IPS-20b (cell line): Measurements from ENCODE around the gene CDK15.
"Not testable (repeated sequence)": the region's sequence is repeated elsewhere in the genome, so short reads cannot be mapped to it uniquely, and the experiment has no call there.

ENCODE experiments used
- H3K27ac ChIP-seq: one replicate; pipeline ENCODE4 v1.5.1; 2013; ENCODE audit warnings: low read length
- H3K27me3 ChIP-seq: 2 replicates; pipeline ENCODE4 v1.6.1; 2013; ENCODE audit warnings: mild to moderate bottlenecking, low read length, inconsistent platforms; ENCODE audit not compliant: insufficient read depth
- H3K36me3 ChIP-seq: 2 replicates; pipeline ENCODE4 v1.6.1; 2013; ENCODE audit warnings: low read depth, mild to moderate bottlenecking, inconsistent platforms, low read length, moderate library complexity; ENCODE audit not compliant: insufficient read depth
- H3K4me1 ChIP-seq: 2 replicates; pipeline ENCODE4 v1.6.1; 2013; ENCODE audit warnings: mild to moderate bottlenecking, control low read depth, inconsistent platforms, low read length, moderate library complexity; ENCODE audit not compliant: insufficient read depth
- H3K4me3 ChIP-seq: 2 replicates; pipeline ENCODE4 v1.5.1; 2013; ENCODE audit warnings: mild to moderate bottlenecking, low read length, inconsistent platforms
- H3K9ac ChIP-seq: 2 replicates; pipeline ENCODE4 v1.6.1; 2013; ENCODE audit warnings: low read depth, mild to moderate bottlenecking, inconsistent platforms, low read length, moderate library complexity
- H3K9me3 ChIP-seq: 2 replicates; pipeline ENCODE4 v1.6.1; 2013; ENCODE audit warnings: mild to moderate bottlenecking, low read depth, low read length, inconsistent platforms; ENCODE audit not compliant: insufficient read depth

The CDK15 gene

DNA sequence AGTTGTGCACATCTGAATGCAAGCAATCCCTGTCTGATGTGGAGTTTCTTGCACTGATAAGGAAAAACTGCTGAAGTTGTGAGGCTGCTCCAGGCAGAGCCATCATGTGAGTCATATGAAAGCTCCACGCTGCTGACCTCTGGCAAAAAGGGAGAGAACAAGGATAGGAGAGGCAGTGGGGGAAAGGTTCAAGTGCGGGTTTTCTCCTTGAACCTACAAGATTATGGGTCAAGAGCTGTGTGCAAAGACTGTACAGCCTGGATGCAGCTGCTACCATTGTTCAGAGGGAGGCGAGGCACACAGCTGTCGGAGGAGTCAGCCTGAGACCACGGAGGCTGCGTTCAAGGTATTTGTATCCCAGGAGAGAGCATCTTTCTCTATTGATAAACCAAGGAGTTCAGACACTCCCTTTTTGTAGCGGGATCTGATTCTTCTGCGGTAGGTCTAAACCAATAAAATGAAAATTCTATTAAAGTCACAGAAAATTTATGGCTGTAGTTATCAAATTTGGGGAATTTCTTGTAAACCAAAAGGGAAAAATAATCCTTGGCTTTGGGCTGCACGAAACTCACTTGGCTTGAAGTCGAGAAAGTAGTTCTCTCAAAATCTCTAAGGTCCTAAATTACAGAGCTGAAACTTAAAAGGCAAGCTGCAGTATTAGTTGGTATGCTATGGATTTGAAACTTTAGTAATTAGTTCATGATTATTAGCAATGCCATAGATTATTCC is at the start of gene CDK15:
CDK15 (plus strand) TSS at position 96 of the 729 bp plus-strand sequence; CDS start at position 224, 128 bp downstream.
- no peaks in the 10 kb centered on the region for H3K36me3 ChIP-seq
- H3K27me3 ChIP-seq = peaks cover 23% of the 10 kb centered on the region
- H3K27ac ChIP-seq = no peak within 1 kb of the TSS
- peaks cover 10% of the 10 kb centered on the region; the same call in 1 of the 2 replicates for H3K4me1 ChIP-seq
- no peak within 1 kb of the TSS for H3K9ac ChIP-seq
- no peaks in the 10 kb centered on the region for H3K9me3 ChIP-seq
- H3K4me3 ChIP-seq = no peak within 1 kb of the TSS

DNA sequence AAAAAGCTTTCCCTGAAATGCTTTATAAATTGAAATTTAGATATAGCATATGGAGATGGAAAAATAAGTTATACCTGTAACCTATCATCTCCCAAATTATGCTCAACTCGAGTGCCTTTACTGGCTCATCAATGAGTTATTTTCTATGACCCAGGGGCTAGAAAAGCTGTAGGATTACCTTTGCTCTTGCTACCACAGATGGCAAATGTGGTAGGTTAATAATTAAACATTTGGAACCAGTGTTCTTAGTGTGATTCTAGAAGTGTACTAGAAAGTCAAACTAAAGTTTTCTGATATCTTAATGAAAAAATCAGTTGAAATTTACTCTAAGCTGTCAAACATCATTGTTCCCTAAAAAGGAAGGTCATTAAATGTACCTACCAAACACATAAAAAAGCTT is 48.1 kb upstream of the CDK15 start:
- Histone ChIP-seq H3K4me3 (no peak overlapping the region), H3K36me3 (peaks cover 58% of the 10 kb centered on the region), H3K27me3 (no peaks in the 10 kb centered on the region), H3K27ac (no peak overlapping the region), H3K9ac (no peak overlapping the region), H3K9me3 (no peaks in the 10 kb centered on the region), H3K4me1 (no peaks in the 10 kb centered on the region)

DNA sequence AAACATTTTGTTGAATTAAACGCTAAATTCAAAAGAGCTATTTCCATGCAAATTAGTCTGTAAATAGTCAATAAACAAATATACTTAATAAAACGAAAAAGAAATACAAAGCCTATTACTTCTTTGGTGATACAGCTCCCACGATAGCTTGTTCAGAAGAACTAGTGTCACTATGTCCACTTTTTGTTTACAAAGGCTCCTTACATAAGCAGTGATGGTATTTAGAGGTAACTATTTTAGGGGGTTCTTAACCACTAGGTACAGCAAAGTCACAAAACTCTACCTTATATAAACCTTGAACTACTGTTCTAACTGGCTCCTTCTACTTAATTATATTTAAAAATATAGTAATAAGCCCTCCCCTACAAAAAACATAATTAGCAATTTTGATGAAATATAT is 47.5 kb upstream of the CDK15 start:
- H3K4me3 ChIP-seq = no peak overlapping the region
- H3K9ac ChIP-seq = no peak overlapping the region
- H3K9me3 ChIP-seq = no peaks in the 10 kb centered on the region
- no peak overlapping the region for H3K27ac ChIP-seq
- H3K27me3 ChIP-seq = no peaks in the 10 kb centered on the region
- no peaks in the 10 kb centered on the region for H3K4me1 ChIP-seq
- H3K36me3 ChIP-seq = peaks cover 60% of the 10 kb centered on the region

DNA sequence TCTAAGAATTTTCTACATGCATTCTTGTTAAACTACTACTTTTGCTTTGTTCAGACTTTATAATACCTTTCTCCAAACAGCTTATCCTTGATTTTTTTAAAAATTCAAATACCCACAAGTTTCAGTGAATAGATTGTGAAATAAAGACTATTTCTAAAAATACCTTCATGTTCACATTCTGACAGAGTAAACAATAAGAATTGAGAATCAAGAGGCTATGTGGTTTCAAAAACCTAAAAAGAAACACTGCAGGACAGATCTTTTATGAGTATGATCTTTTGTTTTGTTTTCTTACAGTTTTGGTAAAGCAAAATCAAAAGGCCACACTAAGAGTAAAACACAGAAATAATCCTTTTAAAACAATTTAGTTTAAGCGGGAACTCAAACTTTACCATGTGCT is 46.8 kb upstream of the CDK15 start:
- Histone ChIP-seq H3K27me3 (no peaks in the 10 kb centered on the region), H3K9ac (no peak overlapping the region), H3K36me3 (peaks cover 57% of the 10 kb centered on the region)

DNA sequence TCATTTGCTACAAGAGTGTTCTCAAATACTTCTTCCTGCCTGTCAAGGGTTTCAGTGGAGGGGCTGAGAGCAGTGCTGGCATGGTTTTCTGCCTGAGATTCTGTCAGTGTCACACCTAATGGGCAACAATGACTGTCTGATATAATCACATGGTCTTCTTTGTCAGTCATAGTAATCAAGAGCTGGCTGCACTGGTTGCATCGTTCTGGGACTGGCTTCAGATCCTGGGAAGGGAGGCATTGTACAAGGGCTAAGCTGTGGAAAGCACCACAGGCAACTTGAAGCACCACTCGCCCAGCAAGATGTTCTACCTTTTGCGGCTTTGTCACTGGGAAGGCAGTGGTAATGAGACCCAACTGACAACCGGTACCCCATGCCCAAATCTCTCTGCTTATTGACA is 45.2 kb upstream of the CDK15 start:
- Histone ChIP-seq H3K9ac (no peak overlapping the region), H3K4me1 (no peaks in the 10 kb centered on the region), H3K27me3 (no peaks in the 10 kb centered on the region), H3K36me3 (peaks cover 63% of the 10 kb centered on the region), H3K27ac (no peak overlapping the region), H3K9me3 (no peaks in the 10 kb centered on the region), H3K4me3 (no peak overlapping the region)

More for the DNA sequence above, 46.8 kb upstream of the CDK15 start:
- Histone ChIP-seq H3K4me3 (no peak overlapping the region), H3K9me3 (no peaks in the 10 kb centered on the region), H3K4me1 (no peaks in the 10 kb centered on the region), H3K27ac (no peak overlapping the region)

DNA sequence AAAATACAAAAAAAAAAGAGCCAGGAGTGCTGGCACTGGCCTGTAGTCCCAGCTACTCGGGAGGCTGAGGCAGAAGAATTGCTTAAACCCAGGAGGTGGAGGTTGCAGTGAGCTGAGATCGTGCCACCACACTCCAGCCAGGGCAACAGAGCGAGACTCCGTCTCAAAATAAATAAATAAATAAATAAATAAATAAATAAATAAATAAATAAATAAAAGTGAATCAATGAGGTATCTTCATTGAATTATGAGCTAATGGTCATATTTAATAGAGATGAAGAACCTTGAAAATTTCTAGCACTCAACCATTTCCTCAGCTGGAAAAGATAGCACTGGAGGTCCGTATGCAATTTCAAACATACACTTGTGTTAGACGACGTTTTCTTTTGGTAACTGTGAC is 41.9 kb upstream of the CDK15 start:
- H3K9me3 ChIP-seq, H3K4me1 ChIP-seq, H3K27me3 ChIP-seq, H3K27ac ChIP-seq, H3K9ac ChIP-seq, H3K4me3 ChIP-seq: not testable (repeated sequence)
- H3K36me3 ChIP-seq = peaks cover 47% of the 10 kb centered on the region

DNA sequence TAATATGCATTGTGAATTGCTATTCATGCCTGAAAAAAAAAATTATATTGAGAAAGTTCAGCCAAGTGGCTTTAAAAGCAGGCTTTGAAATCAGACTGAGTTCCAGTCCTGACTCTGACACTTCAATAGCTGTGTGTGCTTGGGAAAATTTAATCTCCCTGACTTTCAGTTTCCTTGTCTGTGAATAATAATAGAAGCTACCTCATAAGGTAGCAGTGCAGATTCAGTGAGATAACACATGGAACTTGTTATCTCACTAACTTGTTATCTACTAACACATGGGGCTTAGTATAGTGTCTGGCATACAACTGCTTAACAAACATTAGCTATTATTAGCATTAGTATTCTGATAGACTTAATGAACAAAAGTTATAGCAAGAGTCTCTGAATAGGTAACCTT is 40.5 kb upstream of the CDK15 start:
- Histone ChIP-seq H3K4me1 (no peaks in the 10 kb centered on the region; the same call in 1 of the 2 replicates), H3K27me3 (no peaks in the 10 kb centered on the region), H3K9me3 (no peaks in the 10 kb centered on the region), H3K36me3 (peaks cover 33% of the 10 kb centered on the region), H3K4me3 (no peak overlapping the region), H3K9ac (no peak overlapping the region), H3K27ac (no peak overlapping the region)

DNA sequence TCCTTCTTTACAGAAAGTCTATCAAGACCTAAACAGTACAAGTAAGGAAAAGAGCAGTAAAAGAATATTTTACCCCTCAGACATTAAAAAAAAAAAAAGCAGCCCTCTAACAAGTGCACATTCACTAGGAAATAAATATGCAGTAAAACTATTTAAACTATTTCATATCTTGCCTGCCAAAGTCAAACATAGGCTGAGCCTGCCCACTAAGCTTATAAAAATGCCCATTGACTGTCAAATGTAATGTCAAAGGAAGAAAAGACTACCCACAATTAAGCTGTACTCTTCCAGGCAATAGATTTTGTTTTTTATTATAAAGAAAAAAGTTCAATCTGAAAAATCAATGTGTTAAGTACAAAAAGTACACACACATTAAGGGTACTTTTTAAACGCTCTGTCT is 37.4 kb upstream of the CDK15 start:
- Histone ChIP-seq H3K36me3 (peaks cover 17% of the 10 kb centered on the region; the same call in 1 of the 2 replicates), H3K4me1 (peaks cover 13% of the 10 kb centered on the region), H3K27me3 (no peaks in the 10 kb centered on the region), H3K4me3 (no peak overlapping the region), H3K9me3 (no peaks in the 10 kb centered on the region), H3K9ac (no peak overlapping the region), H3K27ac (no peak overlapping the region)

DNA sequence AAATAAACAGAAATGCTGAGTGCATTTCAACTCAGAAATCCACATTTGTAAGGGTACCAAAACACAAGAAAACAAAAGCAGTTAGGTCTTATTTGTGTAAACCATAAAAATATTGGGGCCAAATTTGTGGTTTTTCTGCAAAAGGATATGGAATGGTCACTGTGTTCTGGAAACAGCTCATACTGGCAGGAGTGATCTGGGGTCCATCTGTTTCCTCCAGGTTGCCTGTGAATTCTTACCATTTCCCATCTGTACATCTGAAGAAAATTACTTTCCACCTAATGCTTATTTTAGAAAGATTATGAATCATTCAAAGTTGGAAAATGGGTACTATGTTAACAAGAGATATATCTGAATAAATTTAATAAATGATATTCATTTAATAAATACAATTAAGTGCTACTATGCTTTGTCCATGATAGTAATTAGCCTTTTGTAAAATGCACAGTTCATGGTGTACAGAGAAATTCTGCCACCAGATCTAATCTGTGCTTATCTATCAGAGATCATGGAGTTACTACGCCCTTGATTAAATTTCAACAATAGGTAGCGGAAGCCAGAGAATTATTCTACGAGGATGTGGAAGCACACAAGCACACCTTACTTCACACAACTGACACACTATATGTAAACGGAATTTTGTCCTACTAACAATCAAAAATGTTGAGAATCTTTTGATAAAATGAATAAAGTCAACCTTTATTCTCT is 36.5 kb upstream of the CDK15 start:
- Histone ChIP-seq H3K9me3 (no peaks in the 10 kb centered on the region), H3K27me3 (no peaks in the 10 kb centered on the region), H3K27ac (no peak overlapping the region), H3K4me3 (no peak overlapping the region), H3K4me1 (peaks cover 22% of the 10 kb centered on the region), H3K9ac (no peak overlapping the region), H3K36me3 (peaks cover 13% of the 10 kb centered on the region; the same call in 1 of the 2 replicates)

DNA sequence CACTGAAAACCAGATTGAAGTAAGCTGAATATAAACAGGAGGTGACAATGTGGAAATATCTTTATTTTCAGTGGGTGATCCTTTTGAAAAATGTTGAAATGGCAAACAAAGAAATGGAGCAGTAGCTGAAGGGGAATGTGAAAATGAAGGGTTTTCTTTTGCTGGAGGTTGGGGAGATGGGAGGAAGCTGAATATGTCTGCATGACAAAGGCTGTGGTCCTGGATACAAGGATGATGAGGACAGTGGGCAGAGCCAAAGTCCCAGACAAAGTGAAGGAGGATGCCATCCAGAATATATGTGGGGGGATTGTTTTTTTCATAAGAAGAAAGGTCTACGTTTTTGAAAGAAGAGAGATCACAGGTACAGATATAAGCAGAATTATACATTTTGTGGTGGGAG is 32.3 kb upstream of the CDK15 start:
- no peak overlapping the region for H3K27ac ChIP-seq
- H3K4me3 ChIP-seq = no peak overlapping the region; the same call in 1 of the 2 replicates
- no peaks in the 10 kb centered on the region for H3K9me3 ChIP-seq
- no peaks in the 10 kb centered on the region for H3K36me3 ChIP-seq
- no peak overlapping the region for H3K9ac ChIP-seq
- H3K4me1 ChIP-seq = peaks cover 29% of the 10 kb centered on the region
- H3K27me3 ChIP-seq = no peaks in the 10 kb centered on the region

DNA sequence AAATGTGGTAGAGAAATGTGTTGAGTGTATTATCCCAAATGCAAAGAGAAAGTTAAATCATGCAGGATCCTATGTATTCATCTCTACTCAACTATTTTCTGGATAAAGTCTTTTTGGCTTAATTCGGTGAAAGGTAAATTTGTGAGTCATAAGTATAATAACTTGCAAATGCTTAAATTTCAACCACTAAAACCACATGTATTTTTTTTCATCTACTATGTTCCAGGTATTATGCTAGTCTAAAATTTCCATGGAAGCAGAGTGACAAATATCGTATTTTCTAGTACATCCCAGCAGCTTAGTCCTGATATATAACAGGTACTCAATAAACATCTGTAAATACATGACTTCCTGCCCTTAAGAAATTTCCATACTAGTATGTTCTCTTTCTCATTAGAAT is 31.8 kb upstream of the CDK15 start:
- no peaks in the 10 kb centered on the region for H3K9me3 ChIP-seq
- H3K4me1 ChIP-seq = peaks cover 34% of the 10 kb centered on the region
- H3K27ac ChIP-seq = no peak overlapping the region
- no peaks in the 10 kb centered on the region for H3K36me3 ChIP-seq
- no peaks in the 10 kb centered on the region for H3K27me3 ChIP-seq
- no peak overlapping the region for H3K9ac ChIP-seq
- no peak overlapping the region for H3K4me3 ChIP-seq

DNA sequence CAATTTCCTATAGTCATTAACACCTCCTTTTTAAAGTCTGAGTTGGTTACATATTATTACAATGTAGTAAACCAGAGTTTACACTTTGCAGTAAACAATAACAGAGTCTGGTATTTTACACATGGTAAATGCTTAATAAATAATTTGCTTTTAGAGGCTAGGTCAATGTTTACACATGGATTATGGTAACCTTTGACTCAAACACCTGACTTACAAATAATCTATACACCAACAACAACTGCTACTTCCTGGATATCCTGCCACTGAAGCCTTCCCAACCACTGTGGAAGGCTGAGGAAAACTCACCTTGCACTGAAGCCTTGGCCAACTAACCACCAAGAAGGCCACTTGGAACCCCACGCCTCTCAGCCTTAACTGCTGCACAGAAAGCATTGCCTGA is 31.0 kb upstream of the CDK15 start:
- Histone ChIP-seq H3K4me1 (peaks cover 34% of the 10 kb centered on the region), H3K36me3 (no peaks in the 10 kb centered on the region), H3K4me3 (no peak overlapping the region), H3K27ac (no peak overlapping the region), H3K27me3 (no peaks in the 10 kb centered on the region), H3K9me3 (no peaks in the 10 kb centered on the region), H3K9ac (no peak overlapping the region)
